Measurements from ENCODE around the gene CSTF1. TPM values are rescaled to one million over a fixed set of nuclear protein-coding genes. Genes with fewer than 3 reads are reported as not detected.

The CSTF1 gene
- total RNA-seq, 4 donors from 2014 or later = 28.6 to 38.3 (median 31.2) TPM

DNA sequence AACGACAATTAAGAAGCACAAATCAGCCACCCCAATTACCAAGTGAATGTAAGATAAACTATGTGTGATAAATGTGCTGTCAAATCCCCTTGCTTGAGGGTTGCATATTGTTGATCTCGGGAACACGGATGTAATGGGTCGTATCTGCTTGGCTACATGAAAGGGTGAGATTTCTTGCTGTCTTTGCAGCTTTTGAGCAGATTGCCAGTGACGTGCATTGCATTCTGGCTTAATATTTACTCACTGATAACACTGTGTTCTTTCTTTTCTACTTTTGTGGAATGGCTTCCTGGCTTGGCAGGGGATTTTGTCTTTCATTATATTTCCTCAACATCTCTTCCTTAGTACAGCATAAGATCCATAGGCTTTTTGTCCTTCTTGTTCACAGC is 44.1 kb upstream of the CSTF1 start:
- WGBS = 24% methylated on average over 5 of the region's 5 CpGs
- TF ChIP-seq, protein P1, sequence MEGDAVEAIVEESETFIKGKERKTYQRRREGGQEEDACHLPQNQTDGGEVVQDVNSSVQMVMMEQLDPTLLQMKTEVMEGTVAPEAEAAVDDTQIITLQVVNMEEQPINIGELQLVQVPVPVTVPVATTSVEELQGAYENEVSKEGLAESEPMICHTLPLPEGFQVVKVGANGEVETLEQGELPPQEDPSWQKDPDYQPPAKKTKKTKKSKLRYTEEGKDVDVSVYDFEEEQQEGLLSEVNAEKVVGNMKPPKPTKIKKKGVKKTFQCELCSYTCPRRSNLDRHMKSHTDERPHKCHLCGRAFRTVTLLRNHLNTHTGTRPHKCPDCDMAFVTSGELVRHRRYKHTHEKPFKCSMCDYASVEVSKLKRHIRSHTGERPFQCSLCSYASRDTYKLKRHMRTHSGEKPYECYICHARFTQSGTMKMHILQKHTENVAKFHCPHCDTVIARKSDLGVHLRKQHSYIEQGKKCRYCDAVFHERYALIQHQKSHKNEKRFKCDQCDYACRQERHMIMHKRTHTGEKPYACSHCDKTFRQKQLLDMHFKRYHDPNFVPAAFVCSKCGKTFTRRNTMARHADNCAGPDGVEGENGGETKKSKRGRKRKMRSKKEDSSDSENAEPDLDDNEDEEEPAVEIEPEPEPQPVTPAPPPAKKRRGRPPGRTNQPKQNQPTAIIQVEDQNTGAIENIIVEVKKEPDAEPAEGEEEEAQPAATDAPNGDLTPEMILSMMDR (IDR thresholded peaks at IDR 0.05) = no peak
- TF ChIP-seq POLR2A (IDR thresholded peaks at IDR 0.05) (no peak), POLR2AphosphoS5 (IDR thresholded peaks at IDR 0.05) (no peak), EP300 (IDR thresholded peaks at IDR 0.05) (no peak)
- DNase-seq (ENCODE audit: low spot score in 2 of 2) = no peak
- H3K36me3 ChIP-seq = no peaks in the 10 kb centered on the region
- peaks cover 18% of the 10 kb centered on the region for H3K27me3 ChIP-seq
- no peaks in the 10 kb centered on the region for H3K9me3 ChIP-seq
- no peak overlapping the region for H3K4me3 ChIP-seq
- no peak overlapping the region for H3K27ac ChIP-seq
- peaks cover 8% of the 10 kb centered on the region for H3K4me1 ChIP-seq

- no peak for DNase-seq (ENCODE audit: low spot score in 2 of 2)
- no peaks in the 10 kb centered on the region for H3K9me3 ChIP-seq
- H3K27me3 ChIP-seq = peaks cover 16% of the 10 kb centered on the region
- TF ChIP-seq EP300 (IDR thresholded peaks at IDR 0.05) (no peak), POLR2A (IDR thresholded peaks at IDR 0.05) (no peak), POLR2AphosphoS5 (IDR thresholded peaks at IDR 0.05) (no peak)
- TF ChIP-seq, protein P1 (IDR thresholded peaks at IDR 0.05) = no peak
- WGBS = 12% methylated on average over 3 of the region's 3 CpGs
- H3K4me3 ChIP-seq = no peak overlapping the region
- no peaks in the 10 kb centered on the region for H3K36me3 ChIP-seq
- peaks cover 6% of the 10 kb centered on the region for H3K4me1 ChIP-seq
- H3K27ac ChIP-seq = no peak overlapping the region
Measured at GRCh38 chr20:56348746-56349145, 43.7 kb upstream of the CSTF1 start.

DNA sequence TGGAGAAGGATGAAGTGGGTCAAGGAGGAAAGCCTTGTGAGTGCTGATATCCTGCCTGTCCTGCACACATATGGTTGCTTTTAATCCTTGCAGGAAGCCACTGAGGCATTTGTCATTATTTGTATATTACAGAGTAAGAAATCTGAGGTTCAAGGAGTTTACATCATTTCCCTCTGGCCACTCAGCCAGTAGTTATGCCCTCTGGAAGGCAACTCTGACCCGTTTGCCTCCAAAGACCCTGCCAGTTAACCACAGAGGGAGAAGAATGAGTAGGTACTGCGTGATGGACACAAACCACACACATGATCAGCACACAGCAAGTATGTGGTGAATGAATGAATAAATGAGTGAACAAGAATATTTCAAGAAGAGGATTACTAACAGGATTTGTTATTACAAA is 41.6 kb upstream of the CSTF1 start:
- H3K4me3 ChIP-seq = no peak overlapping the region
- no peak for DNase-seq (ENCODE audit: low spot score in 2 of 2)
- H3K4me1 ChIP-seq = peaks cover 3% of the 10 kb centered on the region
- H3K27ac ChIP-seq = no peak overlapping the region
- H3K36me3 ChIP-seq = no peaks in the 10 kb centered on the region
- H3K27me3 ChIP-seq = no peaks in the 10 kb centered on the region
- H3K9me3 ChIP-seq = no peaks in the 10 kb centered on the region
- TF ChIP-seq, protein P1 (IDR thresholded peaks at IDR 0.05) = no peak
- TF ChIP-seq POLR2A (IDR thresholded peaks at IDR 0.05) (no peak), EP300 (IDR thresholded peaks at IDR 0.05) (no peak), POLR2AphosphoS5 (IDR thresholded peaks at IDR 0.05) (no peak)
- WGBS = 83% methylated on average over 2 of the region's 2 CpGs

DNA sequence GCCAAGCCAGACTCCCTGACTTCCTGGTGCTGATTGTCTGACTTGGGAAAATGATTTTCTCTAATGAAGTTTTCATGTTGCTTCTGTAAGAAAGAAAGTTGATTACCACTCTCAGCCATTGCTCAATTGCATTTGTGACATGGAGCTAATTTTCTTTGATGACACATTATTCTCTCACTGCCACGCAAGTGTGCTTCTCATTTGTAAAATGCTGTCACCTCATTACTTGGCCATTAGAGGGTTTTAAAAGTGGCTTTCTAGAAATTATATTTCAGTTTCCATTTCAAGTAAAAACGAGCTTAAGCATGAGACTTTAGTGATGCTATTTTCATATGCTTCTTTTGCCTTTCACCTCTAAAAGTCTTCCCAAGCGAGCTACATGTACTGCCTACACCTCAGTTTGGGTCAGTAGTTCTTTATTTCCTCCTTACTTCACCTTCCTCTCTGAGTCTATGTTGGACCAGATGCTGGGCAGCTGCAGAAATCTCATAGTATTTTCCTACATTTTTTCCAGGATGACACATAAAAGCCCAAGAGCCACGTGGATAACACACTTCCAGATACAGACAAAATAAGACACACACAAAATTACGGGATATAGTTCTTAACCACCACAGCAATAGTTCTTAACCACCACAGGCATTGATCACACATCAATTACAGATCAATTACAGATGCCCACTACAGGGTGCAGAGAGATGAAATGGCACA is 39.9 kb upstream of the CSTF1 start:
- Histone ChIP-seq H3K27ac (no peak overlapping the region), H3K9me3 (no peaks in the 10 kb centered on the region), H3K36me3 (no peaks in the 10 kb centered on the region), H3K4me3 (no peak overlapping the region), H3K4me1 (peaks cover 3% of the 10 kb centered on the region), H3K27me3 (no peaks in the 10 kb centered on the region)
- WGBS = 63% methylated on average over 5 of the region's 5 CpGs
- TF ChIP-seq POLR2AphosphoS5 (IDR thresholded peaks at IDR 0.05) (no peak), POLR2A (IDR thresholded peaks at IDR 0.05) (no peak), EP300 (IDR thresholded peaks at IDR 0.05) (no peak)
- TF ChIP-seq, protein P1 (IDR thresholded peaks at IDR 0.05) = no peak
- no peak for DNase-seq (ENCODE audit: low spot score in 2 of 2)

DNA sequence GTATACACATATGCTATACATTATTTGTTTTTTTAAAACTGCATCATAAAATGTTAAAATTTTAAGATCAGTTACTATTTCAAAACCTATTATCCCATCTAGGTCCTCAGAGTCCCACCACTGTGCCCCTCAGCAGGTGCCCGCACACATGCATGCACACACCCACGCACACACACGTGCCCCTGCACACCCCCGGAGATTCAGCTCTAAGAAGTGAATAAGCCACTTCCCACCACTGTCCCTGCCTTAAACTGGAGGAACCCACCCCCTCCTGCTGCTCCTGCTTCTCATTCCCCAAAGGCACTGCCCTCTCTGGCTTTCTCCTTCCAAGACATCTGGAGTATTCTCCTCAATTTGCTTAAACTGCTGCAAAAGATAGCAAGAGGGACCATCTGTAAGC is 39.1 kb upstream of the CSTF1 start:
- H3K9me3 ChIP-seq = no peaks in the 10 kb centered on the region
- no peak overlapping the region for H3K4me3 ChIP-seq
- DNase-seq (ENCODE audit: low spot score in 2 of 2) = no peak
- WGBS = 76% methylated on average over 4 of the region's 4 CpGs
- H3K27ac ChIP-seq = no peak overlapping the region
- TF ChIP-seq, protein P1 (IDR thresholded peaks at IDR 0.05) = no peak
- TF ChIP-seq POLR2A (IDR thresholded peaks at IDR 0.05) = no peak
- no peak for TF ChIP-seq POLR2AphosphoS5 (IDR thresholded peaks at IDR 0.05)
- TF ChIP-seq EP300 (IDR thresholded peaks at IDR 0.05) = no peak
- no peaks in the 10 kb centered on the region for H3K27me3 ChIP-seq
- peaks cover 6% of the 10 kb centered on the region for H3K4me1 ChIP-seq
- no peaks in the 10 kb centered on the region for H3K36me3 ChIP-seq

All from suprapubic skin (tissue), 4 donors.